GM23338 (cell line): ENCODE results near the gene UBXN1. TPM values are rescaled to one million over a fixed set of nuclear protein-coding genes. Genes with fewer than 3 reads are reported as not detected.

Experiments used
- ATAC-seq: fragments of 200-7000 bp; cut with Tn5 transposase; 3 replicates; pipeline ENCODE4 v1.9.1; 2020
- DNase-seq: peaks from one replicate; pipeline ENCODE4 v3.0.0-alpha.2; 2015; ENCODE audit warnings: low spot score
- H2AFZ ChIP-seq: fragments of 200-600 bp; sonication (generic); 2 replicates; pipeline ENCODE4 v1.8.0; 2016; ENCODE audit warnings: antibody characterized with exemption, mild to moderate bottlenecking, moderate library complexity
- H3F3A ChIP-seq: fragments of 200-600 bp; sonication (generic); replicated peaks from 2 replicates; pipeline ENCODE4 v1.8.0; 2017; ENCODE audit warnings: antibody characterized with exemption, mixed run types, low read depth
- H3K27ac ChIP-seq: fragments of 200-600 bp; sonication (generic); 2 replicates; pipeline ENCODE4 v1.6.1; 2016; ENCODE audit warnings: low read depth
- H3K27me3 ChIP-seq: fragments of 200-600 bp; sonication (generic); 2 replicates; pipeline ENCODE4 v1.8.0; 2016; ENCODE audit warnings: mild to moderate bottlenecking, mixed run types, moderate library complexity; ENCODE audit not compliant: insufficient read depth
- H3K36me3 ChIP-seq: fragments of 200-600 bp; sonication (generic); 2 replicates; pipeline ENCODE4 v1.8.0; 2016; ENCODE audit warnings: mild to moderate bottlenecking; ENCODE audit not compliant: insufficient read depth
- H3K4me1 ChIP-seq: fragments of 200-600 bp; sonication (generic); 2 replicates; pipeline ENCODE4 v1.8.0; 2016; ENCODE audit warnings: mild to moderate bottlenecking, moderate library complexity; ENCODE audit not compliant: insufficient read depth
- H3K4me2 ChIP-seq: fragments of 200-600 bp; sonication (generic); 2 replicates; pipeline ENCODE4 v1.7.1; 2017; ENCODE audit warnings: mixed run types
- H3K4me3 ChIP-seq: fragments of 200-600 bp; sonication (generic); 2 replicates; pipeline ENCODE4 v1.6.1; 2016; ENCODE audit warnings: mixed run types
- H3K79me2 ChIP-seq: fragments of 200-600 bp; sonication (generic); replicated peaks from 2 replicates; pipeline ENCODE4 v1.8.0; 2017; ENCODE audit warnings: mild to moderate bottlenecking; ENCODE audit not compliant: insufficient read depth
- H3K9me2 ChIP-seq: fragments of 200-600 bp; sonication (generic); 2 replicates; pipeline ENCODE4 v1.8.0; 2017; ENCODE audit not compliant: insufficient read depth
- H4K20me1 ChIP-seq: fragments of 200-600 bp; sonication (generic); replicated peaks from 2 replicates; pipeline ENCODE4 v1.8.0; 2017; ENCODE audit warnings: mild to moderate bottlenecking; ENCODE audit not compliant: insufficient read depth
- H3K27ac Mint-ChIP-seq: 2 replicates; pipeline ENCODE4 v1.8.0; 2020; ENCODE audit warnings: inconsistent platforms, mild to moderate bottlenecking, moderate library complexity, mixed read lengths
- H3K27me3 Mint-ChIP-seq: 3 replicates; pipeline ENCODE4 v1.8.0; 2022; ENCODE audit warnings: low read depth, mild to moderate bottlenecking, moderate library complexity, mixed read lengths, inconsistent platforms; ENCODE audit not compliant: insufficient read depth, poor library complexity
- H3K36me3 Mint-ChIP-seq: 3 replicates; pipeline ENCODE4 v1.8.0; 2021; ENCODE audit warnings: low read depth, mild to moderate bottlenecking, inconsistent platforms, moderate library complexity, mixed read lengths
- H3K4me1 Mint-ChIP-seq: 3 replicates; pipeline ENCODE4 v1.8.0; 2020; ENCODE audit warnings: mild to moderate bottlenecking, inconsistent platforms, mixed read lengths
- H3K4me3 Mint-ChIP-seq: 3 replicates; pipeline ENCODE4 v1.8.0; 2021; ENCODE audit warnings: moderate library complexity, mild to moderate bottlenecking, inconsistent platforms, mixed read lengths
- H3K9me3 Mint-ChIP-seq: 3 replicates; pipeline ENCODE4 v1.8.0; 2020; ENCODE audit warnings: moderate library complexity, mild to moderate bottlenecking, inconsistent platforms, mixed read lengths
- CREB1 ChIP-seq: fragments of 250-450 bp; sonication (Bioruptor Pico); IDR thresholded peaks from 2 replicates; pipeline ENCODE4 v1.5.0; 2020; ENCODE audit warnings: low read depth, mild to moderate bottlenecking, moderate library complexity
- EZH2 ChIP-seq: fragments of 200-600 bp; sonication (generic); IDR thresholded peaks from one replicate; pipeline ENCODE4 v1.8.0; 2017; ENCODE audit warnings: antibody characterized with exemption, mild to moderate bottlenecking, low read depth; ENCODE audit not compliant: unreplicated experiment
- NANOG ChIP-seq: IDR thresholded peaks from 2 replicates; pipeline ENCODE4 v1.6.1; 2016; ENCODE audit warnings: antibody characterized with exemption, borderline replicate concordance
- POLR2AphosphoS5 ChIP-seq: IDR thresholded peaks from 2 replicates; pipeline ENCODE4 v1.6.1; 2016; ENCODE audit warnings: antibody characterized with exemption, low read depth
- ZNF462 ChIP-seq: fragments of 250-450 bp; sonication (Bioruptor Pico); IDR thresholded peaks from 2 replicates; pipeline ENCODE4 v1.5.0; 2020; ENCODE audit warnings: mild to moderate bottlenecking, moderate library complexity
- polyA plus RNA-seq: library from polyadenylated mRNA; unstranded; fragments of >200 nt; fragmentation: Nextera tagmentation; extraction: Ambion mirVana; gene quantifications from 2 replicates; pipeline ENCODE4 v1.2.1, GENCODE V29; 2016
- total RNA-seq: library from RNA; depleted of rRNA; stranded (reverse); fragments of >200 nt; shearing (Covaris generic); gene quantifications from 2 replicates; pipeline ENCODE4 v1.2.3, GENCODE V29; 2014
- TF ChIP-seq, protein P1 (sequence below), 2 experiments: fragments of 200-600 bp in 1 of 2; sonication (generic) in 1 of 2; conservative IDR thresholded peaks; 2 replicates each; pipeline versions ENCODE4 v1.5.1 to v1.6.1; 2016 to 2017; ENCODE audit warnings: antibody characterized with exemption in 2 of 2, low read depth in 2 of 2, mild to moderate bottlenecking in 2 of 2, moderate library complexity in 1 of 2

UBXN1 gene
- total and polyA plus RNA-seq, 2 experiments from 2014 or later, result 126 to 132 TPM

DNA sequence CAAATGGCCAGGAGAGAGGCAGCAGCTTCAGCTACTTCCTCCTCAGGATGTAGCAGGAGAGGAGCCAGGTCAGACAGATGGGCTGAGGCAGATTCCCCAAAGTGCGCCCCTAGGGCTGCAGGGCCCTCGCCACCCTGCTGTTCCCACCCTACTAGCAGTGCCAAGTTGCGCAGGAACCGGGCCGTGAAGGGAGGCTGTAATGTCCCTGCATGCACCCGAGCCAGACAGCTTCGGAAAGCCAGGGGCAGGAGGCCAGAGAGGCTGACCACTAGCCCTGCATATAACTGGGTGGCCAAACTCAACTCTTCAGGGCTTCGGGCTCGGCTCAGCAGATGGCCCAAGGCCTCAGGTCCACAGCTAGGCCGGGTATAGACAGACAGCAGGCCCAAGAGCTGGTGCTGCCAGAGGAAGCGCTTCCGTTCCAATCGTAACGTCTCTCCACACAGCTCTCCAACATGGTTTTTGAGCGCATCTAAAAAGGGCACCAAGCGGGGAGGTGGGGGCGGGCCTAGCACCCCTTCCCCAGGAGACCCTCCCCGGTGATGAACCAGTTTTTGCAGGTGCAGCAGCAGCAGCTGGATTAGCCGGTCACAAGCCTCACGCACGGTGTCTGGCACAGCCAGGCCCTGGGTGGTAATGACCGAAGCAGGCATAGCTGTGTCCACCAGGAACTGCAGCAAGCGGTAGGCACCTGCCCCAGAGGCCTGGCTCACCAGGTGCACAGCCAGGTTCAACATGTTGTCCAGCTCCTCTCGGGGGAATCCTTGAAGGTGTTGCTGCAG is 30.5 kb downstream of the UBXN1 start:
- H3K27me3 ChIP-seq, result no peaks in the 10 kb centered on the region
- DNase-seq (no peak), ATAC-seq (no peak)
- Mint-ChIP-seq H3K9me3 (peaks cover 2% of the 10 kb centered on the region; the same call in 1 of the 3 replicates), H3K4me1 (peaks cover 18% of the 10 kb centered on the region), H3K27me3 (peaks cover 13% of the 10 kb centered on the region), H3K36me3 (peaks cover 32% of the 10 kb centered on the region), H3K27ac (no peak overlapping the region), H3K4me3 (no peak overlapping the region; the same call in 2 of the 3 replicates)
- no peaks in the 10 kb centered on the region for H3K9me2 ChIP-seq
- peaks cover 52% of the 10 kb centered on the region for H3K79me2 ChIP-seq
- no peak overlapping the region for H3K4me2 ChIP-seq
- peaks cover 22% of the 10 kb centered on the region; the same call in 1 of the 2 replicates for H3F3A ChIP-seq
- H3K27ac ChIP-seq, result no peak overlapping the region
- peaks cover 10% of the 10 kb centered on the region; the same call in 1 of the 2 replicates for H3K36me3 ChIP-seq
- H4K20me1 ChIP-seq, result peaks cover 13% of the 10 kb centered on the region
- no peak for TF ChIP-seq CREB1 (CRISPR knock-in tag)
- no peak for TF ChIP-seq NANOG
- no peak for TF ChIP-seq EZH2
- TF ChIP-seq POLR2AphosphoS5, result no peak
- TF ChIP-seq, protein P1, sequence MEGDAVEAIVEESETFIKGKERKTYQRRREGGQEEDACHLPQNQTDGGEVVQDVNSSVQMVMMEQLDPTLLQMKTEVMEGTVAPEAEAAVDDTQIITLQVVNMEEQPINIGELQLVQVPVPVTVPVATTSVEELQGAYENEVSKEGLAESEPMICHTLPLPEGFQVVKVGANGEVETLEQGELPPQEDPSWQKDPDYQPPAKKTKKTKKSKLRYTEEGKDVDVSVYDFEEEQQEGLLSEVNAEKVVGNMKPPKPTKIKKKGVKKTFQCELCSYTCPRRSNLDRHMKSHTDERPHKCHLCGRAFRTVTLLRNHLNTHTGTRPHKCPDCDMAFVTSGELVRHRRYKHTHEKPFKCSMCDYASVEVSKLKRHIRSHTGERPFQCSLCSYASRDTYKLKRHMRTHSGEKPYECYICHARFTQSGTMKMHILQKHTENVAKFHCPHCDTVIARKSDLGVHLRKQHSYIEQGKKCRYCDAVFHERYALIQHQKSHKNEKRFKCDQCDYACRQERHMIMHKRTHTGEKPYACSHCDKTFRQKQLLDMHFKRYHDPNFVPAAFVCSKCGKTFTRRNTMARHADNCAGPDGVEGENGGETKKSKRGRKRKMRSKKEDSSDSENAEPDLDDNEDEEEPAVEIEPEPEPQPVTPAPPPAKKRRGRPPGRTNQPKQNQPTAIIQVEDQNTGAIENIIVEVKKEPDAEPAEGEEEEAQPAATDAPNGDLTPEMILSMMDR (conservative IDR thresholded peaks at IDR 0.05; ENCODE audit: low read depth in 2 of 2), result no peak
- no peak for TF ChIP-seq ZNF462
- peaks cover 9% of the 10 kb centered on the region; the same call in 1 of the 2 replicates for H3K4me1 ChIP-seq
- no peak overlapping the region for H2AFZ ChIP-seq
- H3K4me3 ChIP-seq, result no peak overlapping the region
